Myocyte (in vitro differentiated cells): ENCODE data around the gene IL13RA2. TPM values are rescaled to one million over a fixed set of nuclear protein-coding genes. Genes with fewer than 3 reads are reported as not detected.

ENCODE experiments used
- DNase-seq: peaks from one replicate; pipeline ENCODE4 v3.0.0-alpha.2; 2012; ENCODE audit warnings: low read depth
- total RNA-seq: library from RNA; depleted of rRNA; stranded (reverse); fragments of >200 nt; gene quantifications from 2 replicates; pipeline ENCODE4 v1.2.3, GENCODE V29; 2014

IL13RA2 gene
- total RNA-seq, 1 donor from 2014 or later = not detected

DNA sequence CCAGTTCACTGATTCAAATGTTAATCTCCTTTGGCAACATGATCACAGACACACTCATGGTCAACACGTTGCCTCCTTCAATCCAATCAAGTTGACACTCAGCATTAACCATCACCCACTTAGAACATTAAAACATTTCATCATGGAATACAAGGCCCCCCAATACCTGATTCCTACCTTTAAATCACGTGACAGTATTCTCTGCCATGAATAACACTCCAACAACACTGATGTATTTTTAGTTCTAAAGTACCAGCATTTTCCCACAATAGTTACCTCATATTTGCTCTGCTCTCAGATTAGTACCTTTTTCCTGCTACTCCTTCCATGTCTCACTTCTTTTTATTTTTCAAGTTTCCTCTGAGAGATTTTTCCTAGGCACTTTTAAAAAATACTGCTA is 19.6 kb downstream of the IL13RA2 start:
- no peak for DNase-seq

- DNase-seq = no peak
Observed at GRCh38 chrX:114985967-114986592, 31.3 kb downstream of the IL13RA2 start.

- DNase-seq = no peak
Observed at GRCh38 chrX:114976292-114976691, 41.1 kb downstream of the IL13RA2 start.

- DNase-seq = no peak
Observed at GRCh38 chrX:114973013-114973412, 44.4 kb downstream of the IL13RA2 start.

DNA sequence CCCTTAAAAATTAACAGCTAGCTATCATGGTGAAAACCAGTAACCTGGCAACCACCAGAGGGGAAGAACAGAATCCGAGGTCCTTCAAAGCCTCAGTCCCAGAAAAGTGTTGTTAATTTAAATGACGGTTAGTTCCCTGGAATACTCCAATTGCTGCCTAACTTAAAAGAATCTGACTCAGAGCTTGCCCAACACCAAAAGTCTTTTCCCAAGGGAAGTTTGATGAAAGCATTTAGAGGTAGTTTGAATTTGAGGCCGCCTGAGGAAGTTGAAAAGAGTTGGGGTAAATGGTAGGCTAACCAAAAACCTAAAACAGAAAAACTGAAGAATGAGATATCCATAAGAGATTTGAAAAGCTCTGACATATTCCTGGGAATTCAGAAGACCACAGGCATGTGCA is 46.6 kb downstream of the IL13RA2 start:
- no peak for DNase-seq

DNA sequence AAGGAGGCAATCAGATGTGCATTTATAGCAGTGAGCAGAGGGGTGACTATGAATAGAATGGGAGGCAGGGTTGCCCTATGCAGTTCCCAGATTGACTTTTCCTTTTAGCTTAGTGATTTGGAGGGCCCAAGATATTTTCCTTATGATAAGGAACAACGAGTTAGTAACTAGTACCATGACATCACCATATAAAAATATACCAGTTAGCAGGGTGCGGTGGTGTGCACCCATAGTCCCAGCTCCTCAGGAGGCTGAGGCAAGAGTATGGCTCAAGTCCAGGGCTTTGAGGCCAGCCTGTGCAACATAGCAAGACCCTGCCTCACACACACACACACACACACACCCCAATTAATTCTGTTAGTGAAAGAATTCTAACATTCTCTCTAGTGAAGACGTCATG is 53.0 kb downstream of the IL13RA2 start:
- DNase-seq = no peak

- DNase-seq = no peak
Observed at GRCh38 chrX:114962209-114962608, 55.2 kb downstream of the IL13RA2 start.

GRCh38 chrX:114959729-114960128 is 57.7 kb downstream of the IL13RA2 start:
- DNase-seq = no peak

Other genes with a start within 250 kb of the IL13RA2 start
- not detected in 2 replicates for gene RBMXL3, start 171.8 kb upstream of the IL13RA2 start, total RNA-seq
- not detected in 2 replicates for gene LRCH2, start 216.5 kb upstream of the IL13RA2 start, total RNA-seq